ENCODE measurements around the gene TIMP2.

TIMP2 gene

GRCh38 chr17:78933959-78934568 is 8.9 kb upstream of the TIMP2 start:
- Histone ChIP-seq H2AFZ (ENCODE audit: low read depth, low read length) (peak overlapping the region; percentile 71; the same call in 1 of the 2 replicates), H3K36me3 (replicated peaks; ENCODE audit: low read depth, low read length) (no peaks in the 10 kb centered on the region), H3K4me1 (ENCODE audit: low read length) (peaks cover 9% of the 10 kb centered on the region), H3K27me3 (ENCODE audit: low read depth, low read length) (peaks cover 4% of the 10 kb centered on the region; the same call in 1 of the 2 replicates), H3K4me2 (ENCODE audit: low read length) (peak overlapping the region; percentile 11), H3K9me3 (ENCODE audit: insufficient read depth, low read length) (no peaks in the 10 kb centered on the region), H3K27ac (ENCODE audit: low read length) (no peak overlapping the region), H3K4me3 (ENCODE audit: low read length) (no peak overlapping the region), H3K79me2 (ENCODE audit: low read length) (no peaks in the 10 kb centered on the region), H3K9ac (ENCODE audit: low read length) (no peak overlapping the region), H4K20me1 (ENCODE audit: insufficient read depth, low read length) (no peaks in the 10 kb centered on the region)
- TF ChIP-seq CTCF (IDR thresholded peaks at IDR 0.05; ENCODE audit: low read depth, low read length), result no peak

GRCh38 chr17:78933025-78933958 is 8.1 kb upstream of the TIMP2 start:
- H3K9ac ChIP-seq (ENCODE audit: low read length), result no peak overlapping the region
- peaks cover 4% of the 10 kb centered on the region; the same call in 1 of the 2 replicates for H3K27me3 ChIP-seq (ENCODE audit: low read depth, low read length)
- H3K79me2 ChIP-seq (ENCODE audit: low read length), result no peaks in the 10 kb centered on the region
- no peaks in the 10 kb centered on the region for H4K20me1 ChIP-seq (ENCODE audit: insufficient read depth, low read length)
- no peak overlapping the region for H3K27ac ChIP-seq (ENCODE audit: low read length)
- H3K36me3 ChIP-seq (replicated peaks; ENCODE audit: low read depth, low read length), result no peaks in the 10 kb centered on the region
- no peak overlapping the region for H3K4me3 ChIP-seq (ENCODE audit: low read length)
- peak overlapping the region; percentile 11; the same call in 1 of the 2 replicates for H3K4me2 ChIP-seq (ENCODE audit: low read length)
- H2AFZ ChIP-seq (ENCODE audit: low read depth, low read length), result peak overlapping the region; percentile 71; the same call in 1 of the 2 replicates
- TF ChIP-seq EZH2phosphoT487 (IDR thresholded peaks at IDR 0.05; ENCODE audit: low read depth), result no peak
- TF ChIP-seq CTCF (IDR thresholded peaks at IDR 0.05; ENCODE audit: low read depth, low read length), result no peak
- H3K9me3 ChIP-seq (ENCODE audit: insufficient read depth, low read length), result no peaks in the 10 kb centered on the region
- peaks cover 9% of the 10 kb centered on the region for H3K4me1 ChIP-seq (ENCODE audit: low read length)

GRCh38 chr17:78929908-78930775 is 5.0 kb upstream of the TIMP2 start:
- H3K79me2 ChIP-seq (ENCODE audit: low read length), result no peaks in the 10 kb centered on the region
- H3K4me1 ChIP-seq (ENCODE audit: low read length), result peaks cover 9% of the 10 kb centered on the region
- H3K4me3 ChIP-seq (ENCODE audit: low read length), result no peak overlapping the region
- H3K27me3 ChIP-seq (ENCODE audit: low read depth, low read length), result peaks cover 12% of the 10 kb centered on the region
- no peaks in the 10 kb centered on the region for H4K20me1 ChIP-seq (ENCODE audit: insufficient read depth, low read length)
- H3K27ac ChIP-seq (ENCODE audit: low read length), result no peak overlapping the region
- no peak overlapping the region for H3K4me2 ChIP-seq (ENCODE audit: low read length)
- no peaks in the 10 kb centered on the region for H3K9me3 ChIP-seq (ENCODE audit: insufficient read depth, low read length)
- TF ChIP-seq CTCF (IDR thresholded peaks at IDR 0.05; ENCODE audit: low read depth, low read length), result no peak
- no peak for TF ChIP-seq EZH2phosphoT487 (IDR thresholded peaks at IDR 0.05; ENCODE audit: low read depth)
- H2AFZ ChIP-seq (ENCODE audit: low read depth, low read length), result no peak overlapping the region
- no peak overlapping the region for H3K9ac ChIP-seq (ENCODE audit: low read length)
- H3K36me3 ChIP-seq (replicated peaks; ENCODE audit: low read depth, low read length), result no peaks in the 10 kb centered on the region

Data from OCI-LY3 (cell line).